ENCODE measurements around the gene KRTAP10-3.
"Not testable (repeated sequence)": the region's sequence is repeated elsewhere in the genome, so short reads cannot be mapped to it uniquely, and the experiment has no call there.

The KRTAP10-3 gene

DNA sequence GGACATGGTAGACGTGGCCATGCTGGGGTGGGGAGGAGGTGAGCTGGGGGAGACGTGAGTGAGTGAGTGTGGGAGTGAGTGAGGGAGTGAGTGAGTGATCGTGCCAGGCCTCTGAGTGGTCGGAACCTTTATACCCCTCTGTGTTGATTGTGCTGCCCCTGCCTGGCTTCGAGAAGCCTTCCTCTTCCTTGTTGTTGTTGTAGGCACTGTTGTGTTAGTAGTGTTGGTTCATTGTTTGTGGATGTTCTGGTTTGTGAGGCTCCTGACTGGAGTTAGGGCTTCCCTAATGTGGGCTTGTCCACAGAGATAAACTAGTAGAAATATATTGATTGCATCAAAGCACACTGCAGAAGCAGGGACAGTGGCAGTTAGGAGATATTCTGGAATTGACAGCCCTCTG lies at the start of gene KRTAP10-3:
Gene KRTAP10-3, minus strand, starts transcription at position 101 of the 400 bp plus-strand sequence. Its CDS starts 80 bp downstream, at position 21.
- DNase-seq = no peak

- DNase-seq = no peak
Observed at GRCh38 chr21:44606495-44606894, 47.9 kb upstream of the KRTAP10-3 start.

DNA sequence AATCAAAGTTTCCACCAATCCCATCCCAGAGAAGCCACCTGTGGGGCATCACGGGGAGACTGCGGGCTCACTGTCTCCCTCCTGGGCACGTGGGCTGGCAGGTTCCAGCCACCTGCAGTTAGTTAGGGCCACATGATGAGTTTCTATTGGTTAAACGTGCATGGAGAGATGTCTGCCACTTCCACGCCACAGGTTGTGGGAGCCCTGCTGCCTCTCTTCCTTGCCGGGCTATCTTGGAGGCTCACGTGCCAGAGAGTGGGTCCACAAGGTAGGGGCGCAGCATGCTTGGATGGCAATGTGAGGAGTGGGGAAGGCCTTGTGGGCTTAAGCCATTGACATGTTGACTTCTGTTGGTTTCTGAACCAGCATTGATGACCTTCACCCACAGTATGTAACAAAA lies 45.3 kb upstream of the KRTAP10-3 start:
- DNase-seq = no peak

- DNase-seq = no peak
Observed at GRCh38 chr21:44603109-44603875, 44.7 kb upstream of the KRTAP10-3 start.

DNA sequence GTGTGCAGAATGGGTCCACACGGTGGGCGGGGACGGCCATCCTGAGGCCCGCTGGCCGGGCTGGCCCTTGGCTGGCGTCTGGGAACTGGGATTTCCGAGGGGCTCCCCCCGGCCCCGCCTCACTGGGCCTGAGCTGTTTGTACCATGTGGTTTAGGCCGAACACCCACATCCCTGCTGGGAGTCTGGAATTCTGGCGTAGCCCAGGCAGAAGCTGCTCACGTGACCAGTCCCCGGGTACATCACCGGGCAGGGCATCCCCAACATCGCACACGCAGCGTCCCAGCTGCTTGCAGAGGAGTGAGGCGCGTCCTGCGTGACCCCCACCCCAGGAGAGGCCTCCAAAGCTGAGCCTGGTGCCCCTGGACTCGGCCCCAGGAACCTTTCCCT lies 43.9 kb upstream of the KRTAP10-3 start:
- DNase-seq = no peak

DNA sequence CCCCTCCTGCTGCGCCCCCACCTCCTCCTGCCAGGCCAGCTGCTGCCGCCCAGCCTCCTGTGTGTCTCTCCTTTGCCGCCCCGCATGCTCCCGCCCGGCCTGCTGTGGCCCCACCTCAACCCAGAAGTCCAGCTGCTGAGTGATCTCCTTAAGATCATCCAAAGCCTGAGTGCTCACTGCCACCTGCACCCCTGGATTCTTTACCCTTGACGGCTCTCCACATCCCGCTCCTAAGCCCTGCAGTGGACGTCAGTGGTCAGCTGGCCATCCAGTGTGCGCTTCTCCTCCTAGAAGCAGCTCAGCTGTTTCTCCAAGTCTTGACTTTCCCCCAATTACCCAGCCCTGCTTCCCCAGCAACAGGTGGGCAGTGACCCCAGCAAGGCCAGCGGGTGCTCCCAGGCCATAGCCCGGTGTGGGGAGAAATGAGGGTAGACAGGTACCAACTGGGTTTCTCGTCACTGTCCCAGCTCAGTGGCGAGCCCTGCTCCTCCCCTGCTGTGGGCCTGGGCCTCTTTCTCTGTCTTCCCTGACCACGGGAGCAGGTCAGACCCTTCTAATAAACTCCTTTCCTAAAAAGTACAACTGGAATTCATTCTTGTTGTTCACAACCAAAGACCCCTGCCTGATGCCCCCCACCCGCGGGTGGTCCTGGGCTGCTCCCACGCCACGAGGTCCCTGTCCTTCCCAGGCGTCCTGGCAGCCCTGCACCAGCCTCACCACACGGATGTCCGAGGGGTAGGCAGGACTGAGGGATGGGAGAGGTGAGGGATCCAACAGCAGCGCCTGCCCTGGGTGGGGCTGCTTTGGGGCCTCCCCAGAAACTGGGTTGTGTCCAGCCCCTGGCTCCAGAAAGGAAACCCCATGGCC lies 43.2 kb upstream of the KRTAP10-3 start:
- DNase-seq = no peak

- not testable (repeated sequence) for DNase-seq
Observed at GRCh38 chr21:44601091-44601490, 42.5 kb upstream of the KRTAP10-3 start.

DNA sequence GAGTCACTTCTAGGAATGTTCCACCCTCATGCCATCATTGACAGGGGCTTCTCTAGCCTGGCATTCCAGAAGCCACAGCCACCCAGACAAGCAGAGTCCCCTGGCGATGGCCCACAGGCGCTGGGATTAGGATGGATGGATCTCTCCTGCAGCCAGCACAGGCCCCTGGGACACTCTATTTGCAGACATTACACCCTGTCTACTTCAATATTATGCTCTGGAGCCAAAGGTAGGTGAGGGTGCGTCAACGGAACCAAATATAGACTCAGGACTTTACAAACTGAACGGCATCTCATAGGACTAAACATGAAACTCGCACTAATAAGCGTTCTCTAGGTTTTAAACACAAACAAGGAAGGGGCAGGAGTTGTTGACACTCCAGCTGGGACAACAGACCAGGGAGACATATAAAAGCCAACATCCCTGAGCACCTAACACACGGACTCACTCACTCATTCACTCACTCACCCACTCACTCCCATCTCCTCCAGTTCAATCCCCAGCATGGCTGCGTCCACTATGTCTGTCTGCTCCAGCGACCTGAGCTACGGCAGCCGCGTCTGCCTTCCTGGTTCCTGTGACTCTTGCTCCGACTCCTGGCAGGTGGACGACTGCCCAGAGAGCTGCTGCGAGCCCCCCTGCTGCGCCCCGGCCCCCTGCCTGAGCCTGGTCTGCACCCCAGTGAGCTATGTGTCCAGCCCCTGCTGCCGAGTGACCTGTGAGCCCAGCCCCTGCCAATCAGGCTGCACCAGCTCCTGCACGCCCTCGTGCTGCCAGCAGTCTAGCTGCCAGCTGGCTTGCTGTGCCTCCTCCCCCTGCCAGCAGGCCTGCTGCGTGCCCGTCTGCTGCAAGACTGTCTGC lies 41.8 kb upstream of the KRTAP10-3 start, which contains the start of gene KRTAP10-7:
Gene KRTAP10-7, plus strand, starts transcription at position 480 of the 861 bp plus-strand sequence. Its CDS starts 25 bp downstream, at position 505.
- DNase-seq = not testable (repeated sequence)

GRCh38 chr21:44599264-44600029 lies 40.9 kb upstream of the KRTAP10-3 start:
- no peak for DNase-seq

- no peak for DNase-seq
Observed at GRCh38 chr21:44598061-44598460, 39.5 kb upstream of the KRTAP10-3 start.

GRCh38 chr21:44596068-44596725 lies 37.6 kb upstream of the KRTAP10-3 start:
- no peak for DNase-seq

- DNase-seq = no peak
Observed at GRCh38 chr21:44595524-44595923, 36.9 kb upstream of the KRTAP10-3 start.

DNA sequence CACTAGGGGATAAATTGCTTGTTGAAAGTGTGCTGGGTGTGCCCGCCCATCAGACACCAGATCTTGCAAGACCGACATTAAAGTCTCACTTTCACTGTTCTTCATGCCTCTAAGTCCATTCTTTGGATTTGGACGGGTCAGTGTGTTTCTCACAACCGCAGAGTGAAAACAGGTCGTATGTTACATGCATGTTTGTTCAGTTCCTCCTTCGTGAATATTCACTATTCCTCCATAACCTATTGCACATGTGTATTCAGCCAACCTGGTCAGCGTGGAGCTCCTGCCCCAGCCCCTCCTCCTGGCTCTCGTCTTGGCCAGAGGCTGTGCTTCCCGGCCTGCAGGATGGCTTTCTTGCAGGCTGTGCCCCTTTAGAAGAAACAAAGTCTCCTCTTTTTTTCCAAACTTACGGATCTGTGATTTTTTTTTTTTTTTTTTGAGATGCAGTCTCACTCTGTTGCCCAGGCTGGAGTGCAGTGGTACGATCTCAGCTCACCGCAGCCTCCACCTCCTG lies 35.9 kb upstream of the KRTAP10-3 start:
- DNase-seq = no peak

GRCh38 chr21:44593598-44594405 lies 35.2 kb upstream of the KRTAP10-3 start:
- no peak for DNase-seq

DNA sequence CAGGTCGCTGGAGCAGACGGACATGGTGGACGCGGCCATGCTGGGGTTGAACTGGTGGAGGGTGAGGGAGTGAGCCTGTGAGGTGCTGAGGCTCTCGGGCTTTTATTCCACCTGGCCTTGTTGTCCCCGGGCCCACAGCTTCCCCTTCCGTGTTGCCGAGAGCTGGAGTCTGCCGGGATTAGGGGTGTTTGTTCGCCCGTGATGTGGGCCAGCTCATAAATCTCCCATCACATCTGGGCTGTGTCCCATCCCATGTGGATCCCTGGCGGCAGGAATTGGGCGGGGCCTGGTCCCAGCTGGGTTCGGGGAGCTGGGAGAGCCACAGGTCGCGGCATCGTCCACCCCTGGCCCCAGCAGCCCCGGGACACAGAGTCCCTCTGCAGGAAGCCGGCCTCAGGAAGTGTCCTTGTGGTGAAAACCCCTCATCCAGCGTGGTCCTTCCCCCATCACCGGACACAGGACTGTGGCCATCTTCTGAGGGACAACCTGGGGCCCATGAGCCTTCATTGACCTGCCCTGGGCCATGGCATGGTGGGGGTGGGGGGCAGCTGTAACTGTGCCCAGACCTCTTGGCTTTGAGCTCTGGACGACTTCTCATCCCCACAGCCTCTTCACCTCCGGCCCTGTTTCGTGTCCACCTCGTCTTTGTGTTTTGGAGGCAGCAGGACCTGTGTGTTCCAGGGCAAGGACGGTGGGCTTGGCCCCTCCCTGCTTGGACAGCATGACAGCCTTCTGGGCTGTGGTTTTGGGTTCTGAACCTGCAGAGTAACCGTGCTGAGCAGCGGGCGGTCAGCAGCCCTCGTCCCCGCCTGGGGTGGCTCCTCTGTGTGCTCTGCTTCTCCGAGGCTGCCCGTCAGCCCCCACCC lies 34.1 kb upstream of the KRTAP10-3 start, which contains the start of gene KRTAP10-6:
Gene KRTAP10-6, minus strand, starts transcription at position 60 of the 866 bp plus-strand sequence. Its CDS starts 21 bp downstream, at position 39.
- DNase-seq = no peak

GRCh38 chr21:44591801-44592130 lies 33.2 kb upstream of the KRTAP10-3 start:
- not testable (repeated sequence) for DNase-seq

GRCh38 chr21:44590897-44591800 lies 32.6 kb upstream of the KRTAP10-3 start:
- DNase-seq = not testable (repeated sequence)

DNA sequence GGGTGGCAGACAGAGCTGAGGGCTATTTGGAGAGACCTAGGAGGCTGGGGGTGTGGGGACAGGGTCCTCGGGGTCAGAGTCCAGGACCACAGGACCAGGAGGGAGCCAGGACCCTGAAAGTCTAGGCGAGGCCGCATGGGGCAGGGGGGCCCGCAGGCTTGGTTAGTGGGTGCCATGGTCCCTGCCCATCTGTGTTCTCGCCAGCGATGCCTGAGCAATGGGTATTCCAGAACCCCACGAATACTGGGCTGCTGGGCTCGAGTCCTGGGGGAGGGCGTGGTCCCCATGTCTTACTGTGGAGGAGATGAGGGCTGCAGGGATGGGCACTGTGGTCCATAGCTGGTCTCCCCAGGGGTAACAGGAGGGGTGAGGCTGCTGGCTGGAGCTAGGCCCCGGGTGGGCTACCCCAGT lies 31.7 kb upstream of the KRTAP10-3 start:
- DNase-seq = no peak
